WTC11 (cell line): Measurements from ENCODE around the gene M1AP. TPM values are rescaled to one million over a fixed set of nuclear protein-coding genes. Genes with fewer than 3 reads are reported as not detected.
A peak's percentile ranks its signal among the peaks of the same experiment; 100 is the strongest.

Source experiments
- ATAC-seq: fragments of 200-7000 bp; cut with Tn5 transposase; 2 replicates; pipeline ENCODE4 v1.10.0; 2021; ENCODE audit warnings: mild to moderate bottlenecking, moderate library complexity
- CTCF ChIA-PET: fragments of 300-600 bp; sonication (Branson Sonifier 250); formaldehyde crosslinking; loops from one replicate; lab custom pipeline; 2021; ENCODE audit warnings: antibody characterized with exemption; lab: Charles Lee
- POLR2A ChIA-PET: fragments of 350-600 bp; sonication (Branson Sonifier 250); formaldehyde crosslinking; loops from one replicate; lab custom pipeline; 2021; ENCODE audit warnings: antibody characterized with exemption; lab: Charles Lee
- DNase-seq: peaks from one replicate; pipeline ENCODE4 v3.0.0; 2021; ENCODE audit warnings: low spot score
- H3K27ac Mint-ChIP-seq: 2 replicates; pipeline ENCODE4 v1.8.0; 2021; ENCODE audit warnings: mixed read lengths
- H3K27me3 Mint-ChIP-seq: 2 replicates; pipeline ENCODE4 v1.8.0; 2021; ENCODE audit warnings: low read depth, mild to moderate bottlenecking, moderate library complexity, mixed read lengths
- H3K36me3 Mint-ChIP-seq: 2 replicates; pipeline ENCODE4 v1.8.0; 2021; ENCODE audit warnings: mixed read lengths
- H3K4me1 Mint-ChIP-seq: 2 replicates; pipeline ENCODE4 v1.8.0; 2022; ENCODE audit warnings: mixed read lengths
- H3K4me3 Mint-ChIP-seq: 2 replicates; pipeline ENCODE4 v1.8.0; 2021; ENCODE audit warnings: mild to moderate bottlenecking, moderate library complexity, mixed read lengths
- H3K9me3 Mint-ChIP-seq: 2 replicates; pipeline ENCODE4 v1.8.0; 2021; ENCODE audit warnings: mixed read lengths
- AR ChIP-seq: fragments of 250-450 bp; sonication (Bioruptor Pico); IDR thresholded peaks from 2 replicates; pipeline ENCODE4 v1.9.0; 2021; ENCODE audit warnings: mild to moderate bottlenecking
- CDX4 ChIP-seq: fragments of 250-450 bp; sonication (Bioruptor Pico); IDR thresholded peaks from 2 replicates; pipeline ENCODE4 v1.9.0; 2021; ENCODE audit warnings: moderate library complexity, mild to moderate bottlenecking, inconsistent platforms, borderline replicate concordance
- E2F1 ChIP-seq: sonication (generic); formaldehyde crosslinking; IDR thresholded peaks from 2 replicates; pipeline ENCODE4 v1.8.0; 2022; ENCODE audit warnings: mild to moderate bottlenecking, missing genetic modification reagents
- ELF4 ChIP-seq: sonication (generic); formaldehyde crosslinking; IDR thresholded peaks from 2 replicates; pipeline ENCODE4 v1.8.1; 2022; ENCODE audit warnings: low read depth, mild to moderate bottlenecking, moderate library complexity, missing genetic modification reagents
- EMX1 ChIP-seq: fragments of 250-450 bp; sonication (Bioruptor Pico); IDR thresholded peaks from 2 replicates; pipeline ENCODE4 v1.8.0; 2021; ENCODE audit warnings: mild to moderate bottlenecking
- FOXK1 ChIP-seq: sonication (generic); formaldehyde crosslinking; IDR thresholded peaks from 2 replicates; pipeline ENCODE4 v1.8.0; 2022; ENCODE audit warnings: mild to moderate bottlenecking, moderate library complexity, missing genetic modification reagents
- FOXP1 ChIP-seq: sonication (generic); formaldehyde crosslinking; IDR thresholded peaks from 2 replicates; pipeline ENCODE4 v1.8.0; 2022; ENCODE audit warnings: missing genetic modification reagents, mild to moderate bottlenecking, moderate library complexity, borderline replicate concordance
- IRF1 ChIP-seq: sonication (generic); formaldehyde crosslinking; IDR thresholded peaks from 2 replicates; pipeline ENCODE4 v1.8.0; 2023; ENCODE audit warnings: missing genetic modification reagents
- KAT7 ChIP-seq: sonication (generic); formaldehyde crosslinking; IDR thresholded peaks from 2 replicates; pipeline ENCODE4 v1.8.1; 2023; ENCODE audit warnings: missing genetic modification reagents, mild to moderate bottlenecking, borderline replicate concordance
- NFE2L1 ChIP-seq: sonication (generic); formaldehyde crosslinking; IDR thresholded peaks from 2 replicates; pipeline ENCODE4 v1.8.1; 2023; ENCODE audit warnings: missing genetic modification reagents
- PREB ChIP-seq: sonication (generic); formaldehyde crosslinking; IDR thresholded peaks from 2 replicates; pipeline ENCODE4 v1.8.1; 2022; ENCODE audit warnings: mild to moderate bottlenecking, missing genetic modification reagents, moderate library complexity, borderline replicate concordance
- SMAD4 ChIP-seq: sonication (generic); formaldehyde crosslinking; IDR thresholded peaks from 2 replicates; pipeline ENCODE4 v1.8.0; 2022; ENCODE audit warnings: mild to moderate bottlenecking, missing genetic modification reagents
- SP1 ChIP-seq: sonication (generic); formaldehyde crosslinking; conservative IDR thresholded peaks from 2 replicates; pipeline ENCODE4 v1.8.1; 2022; ENCODE audit warnings: missing genetic modification reagents
- USF2 ChIP-seq: sonication (generic); formaldehyde crosslinking; IDR thresholded peaks from 2 replicates; pipeline ENCODE4 v1.8.1; 2023; ENCODE audit warnings: mild to moderate bottlenecking, missing genetic modification reagents, moderate library complexity
- ZNF416 ChIP-seq: fragments of 250-450 bp; sonication (Bioruptor Pico); IDR thresholded peaks from 2 replicates; pipeline ENCODE4 v1.9.0; 2021; ENCODE audit warnings: mild to moderate bottlenecking, inconsistent platforms
- ZNF671 ChIP-seq: fragments of 250-450 bp; sonication (Bioruptor Pico); IDR thresholded peaks from 2 replicates; pipeline ENCODE4 v1.8.0; 2021; ENCODE audit warnings: mild to moderate bottlenecking
- total RNA-seq: library from RNA; stranded (reverse); gene quantifications from 3 replicates; pipeline ENCODE4 v1.2.3, GENCODE V29; 2021

Gene M1AP
- total RNA-seq, 1 experiment from 2014 or later: 5.9 TPM

GRCh38 chr2:74552914-74553811, 95.0 kb downstream of the M1AP start:
- peaks cover 2% of the 10 kb centered on the region; the same call in 1 of the 2 replicates for H3K36me3 Mint-ChIP-seq
- POLR2A ChIA-PET: interaction anchor here (0.8 to 1.1 kb wide), 3 partner anchors 24 to 46 kb away, joined by 3 read pairs; partner anchors contain the start of genes AUP1, HTRA2 and PCGF1
- DNase-seq (peak; percentile 45), ATAC-seq (peak; percentile 4)
- TF ChIP-seq FOXP1 (CRISPR knock-in tag) (peak; percentile 59; the same call in 1 of the 2 replicates), CDX4 (CRISPR knock-in tag) (no peak), NFE2L1 (0 out of 2 replicates have a peak, but pooled peaks have one; percentile 21), PREB (CRISPR knock-in tag) (no peak), SP1 (peak; percentile 19; the same call in 1 of the 2 replicates)
- peak overlapping the region; percentile 84 for H3K4me3 Mint-ChIP-seq
- peaks cover 28% of the 10 kb centered on the region for H3K4me1 Mint-ChIP-seq
- peaks cover 75% of the 10 kb centered on the region for H3K27me3 Mint-ChIP-seq
- H3K27ac Mint-ChIP-seq: peak overlapping the region; percentile 84
- CTCF ChIA-PET: interaction anchor here (0.5 to 1.8 kb wide), 3 partner anchors 19 to 31 kb away, joined by 4 to 9 read pairs (median 6); partner anchors contain the start of genes AUP1 and HTRA2
- no peaks in the 10 kb centered on the region for H3K9me3 Mint-ChIP-seq

GRCh38 chr2:74551942-74552913, 95.9 kb downstream of the M1AP start:
- CTCF ChIA-PET: interaction anchor here (1.8 kb wide), 1 partner anchor 22 kb away, joined by 9 read pairs; the partner anchor contains the start of genes AUP1 and HTRA2
- Mint-ChIP-seq H3K36me3 (peaks cover 2% of the 10 kb centered on the region; the same call in 1 of the 2 replicates), H3K27ac (no peak overlapping the region; the same call in 1 of the 2 replicates), H3K4me3 (peak overlapping the region; percentile 84), H3K27me3 (peaks cover 83% of the 10 kb centered on the region), H3K4me1 (peaks cover 32% of the 10 kb centered on the region), H3K9me3 (no peaks in the 10 kb centered on the region)
- ATAC-seq (no peak), DNase-seq (no peak)
- POLR2A ChIA-PET: interaction anchor here (0.9 kb wide), 1 partner anchor 39 kb away, joined by 3 read pairs; no protein-coding TSS in a partner anchor
- TF ChIP-seq KAT7 (CRISPR knock-in tag) (no peak), USF2 (no peak), SMAD4 (no peak), SP1 (no peak), E2F1 (CRISPR knock-in tag) (no peak), FOXK1 (no peak)

GRCh38 chr2:74551530-74551929, 96.6 kb downstream of the M1AP start:
- CTCF ChIA-PET: no interaction called here

More at GRCh38 chr2:74551530-74551929, 96.6 kb downstream of the M1AP start:
- Mint-ChIP-seq H3K27me3 (peaks cover 78% of the 10 kb centered on the region), H3K4me1 (peaks cover 32% of the 10 kb centered on the region), H3K4me3 (no peak overlapping the region), H3K27ac (no peak overlapping the region), H3K36me3 (peaks cover 2% of the 10 kb centered on the region; the same call in 1 of the 2 replicates), H3K9me3 (no peaks in the 10 kb centered on the region)
- no peak for ATAC-seq
- POLR2A ChIA-PET: no interaction called here
- no peak for DNase-seq
- TF ChIP-seq EMX1 (CRISPR knock-in tag) (no peak), AR (no peak), IRF1 (CRISPR knock-in tag) (no peak), ZNF671 (no peak), USF2 (no peak), ELF4 (CRISPR knock-in tag) (no peak), ZNF416 (CRISPR knock-in tag) (no peak), FOXP1 (CRISPR knock-in tag) (no peak), SP1 (no peak)
